ENCODE data around the gene ZNF467. TPM values are rescaled to one million over a fixed set of nuclear protein-coding genes. Genes with fewer than 3 reads are reported as not detected.
A peak's percentile ranks its signal among the peaks of the same experiment; 100 is the strongest.

The ZNF467 gene
- total and polyA plus RNA-seq, 2 donors (not counting 3 experiments of a cell fraction or from before 2014, with no cell fraction given) = 4.2 to 8.9 TPM

DNA sequence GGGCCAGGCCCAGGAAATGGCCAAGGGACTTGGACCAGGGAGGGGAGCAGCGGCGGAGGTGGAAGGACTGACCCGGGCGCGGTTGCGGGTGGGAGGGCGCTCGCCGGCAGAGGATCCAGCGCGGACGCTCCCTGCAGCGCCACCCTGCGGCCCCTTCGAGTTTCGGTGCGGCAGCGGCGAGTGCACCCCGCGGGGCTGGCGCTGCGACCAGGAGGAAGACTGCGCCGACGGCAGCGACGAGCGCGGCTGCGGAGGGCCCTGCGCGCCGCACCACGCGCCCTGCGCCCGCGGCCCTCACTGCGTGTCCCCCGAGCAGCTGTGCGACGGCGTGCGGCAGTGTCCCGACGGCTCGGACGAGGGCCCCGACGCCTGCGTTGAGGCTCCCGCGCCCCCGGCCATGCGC, 16.8 kb upstream of the ZNF467 start:
- H3K9me3 ChIP-seq (replicated peaks; ENCODE audit: control insufficient read depth, insufficient read depth, low read length) = no peaks in the 10 kb centered on the region
- peak overlapping the region; percentile 51 for H2AFZ ChIP-seq (ENCODE audit: low read depth, low read length)
- DNase-seq (ENCODE audit: low read depth, low spot score) = peak; percentile 41
- TF ChIP-seq, protein P1, sequence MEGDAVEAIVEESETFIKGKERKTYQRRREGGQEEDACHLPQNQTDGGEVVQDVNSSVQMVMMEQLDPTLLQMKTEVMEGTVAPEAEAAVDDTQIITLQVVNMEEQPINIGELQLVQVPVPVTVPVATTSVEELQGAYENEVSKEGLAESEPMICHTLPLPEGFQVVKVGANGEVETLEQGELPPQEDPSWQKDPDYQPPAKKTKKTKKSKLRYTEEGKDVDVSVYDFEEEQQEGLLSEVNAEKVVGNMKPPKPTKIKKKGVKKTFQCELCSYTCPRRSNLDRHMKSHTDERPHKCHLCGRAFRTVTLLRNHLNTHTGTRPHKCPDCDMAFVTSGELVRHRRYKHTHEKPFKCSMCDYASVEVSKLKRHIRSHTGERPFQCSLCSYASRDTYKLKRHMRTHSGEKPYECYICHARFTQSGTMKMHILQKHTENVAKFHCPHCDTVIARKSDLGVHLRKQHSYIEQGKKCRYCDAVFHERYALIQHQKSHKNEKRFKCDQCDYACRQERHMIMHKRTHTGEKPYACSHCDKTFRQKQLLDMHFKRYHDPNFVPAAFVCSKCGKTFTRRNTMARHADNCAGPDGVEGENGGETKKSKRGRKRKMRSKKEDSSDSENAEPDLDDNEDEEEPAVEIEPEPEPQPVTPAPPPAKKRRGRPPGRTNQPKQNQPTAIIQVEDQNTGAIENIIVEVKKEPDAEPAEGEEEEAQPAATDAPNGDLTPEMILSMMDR (IDR thresholded peaks at IDR 0.05; ENCODE audit: extremely low read depth in 1 of 2, insufficient read depth in 1 of 2, low read depth in 1 of 2, low read length in 2 of 2) = peak; percentile 60 to 84
- TF ChIP-seq GATA2 (IDR thresholded peaks at IDR 0.05; ENCODE audit: insufficient read depth, insufficient read length, low read depth, low read length) (no peak), MYC (IDR thresholded peaks at IDR 0.05; ENCODE audit: low read depth, low read length) (no peak), JUN (IDR thresholded peaks at IDR 0.05; ENCODE audit: borderline replicate concordance, insufficient read depth, insufficient read length, low read depth) (no peak), POLR2A (IDR thresholded peaks at IDR 0.05; ENCODE audit: low read depth, low read length) (no peak), EZH2 (IDR thresholded peaks at IDR 0.05; ENCODE audit: borderline replicate concordance, low read depth, low read length, severe bottlenecking) (no peak)
- H3K36me3 ChIP-seq (ENCODE audit: control insufficient read depth in 2 of 2, extremely low read depth in 1 of 2, insufficient read depth in 2 of 2, low read length in 2 of 2) = no peaks in the 10 kb centered on the region
- H3K79me2 ChIP-seq (ENCODE audit: control insufficient read depth, insufficient read depth, low read length) = no peaks in the 10 kb centered on the region
- dilution Hi-C loops (cut with MboI; ENCODE audit: extremely low pct_ligation_motif_present, low sequenced_read_pairs) (no loop called here), intact Hi-C loops (cut with micrococcal nuclease) (loop anchor here (1.0 to 2.0 kb wide), 3 partner anchors 17 to 128 kb away; partner anchors contain the start of gene ZNF467)
- no peak overlapping the region for H3K4me2 ChIP-seq (ENCODE audit: insufficient read depth, low read length)
- no peaks in the 10 kb centered on the region for H3K4me1 ChIP-seq (ENCODE audit: control insufficient read depth, extremely low read depth, insufficient read depth, low read length)
- no peaks in the 10 kb centered on the region for H4K20me1 ChIP-seq (replicated peaks; ENCODE audit: control insufficient read depth, extremely low read depth, insufficient read depth, low read length)
- H3K27me3 ChIP-seq (ENCODE audit: control insufficient read depth in 2 of 2, insufficient read depth in 2 of 2, low read length in 2 of 2) = peaks cover 4 to 10% of the 10 kb centered on the region in 2 experiments
- FAIRE-seq = no peak
- H3K9me1 ChIP-seq (replicated peaks; ENCODE audit: control insufficient read depth, extremely low read depth, insufficient read depth, low read length) = no peaks in the 10 kb centered on the region
- CTCF ChIA-PET = interaction anchor here (1.0 to 4.4 kb wide), 12 partner anchors 8 to 166 kb away, joined by 3 to 41 read pairs (median 4); partner anchors contain the start of gene ZNF467
- H3K4me3 ChIP-seq (replicated peaks in 1 of 3; ENCODE audit: insufficient read depth in 1 of 3, low read depth in 1 of 3, low read length in 3 of 3) = no peak overlapping the region
- no peak overlapping the region for H3K27ac ChIP-seq (ENCODE audit: insufficient read depth, low read depth, low read length)
- H3K9ac ChIP-seq (replicated peaks; ENCODE audit: extremely low read depth, insufficient read depth, low read length) = no peak overlapping the region
- no TSS peak for BruUV-seq (replicated peaks)
- POLR2A ChIA-PET = no interaction called here

All from endothelial cell of umbilical vein (primary cell).